ENCODE results near the gene NOX3.

The NOX3 gene

DNA sequence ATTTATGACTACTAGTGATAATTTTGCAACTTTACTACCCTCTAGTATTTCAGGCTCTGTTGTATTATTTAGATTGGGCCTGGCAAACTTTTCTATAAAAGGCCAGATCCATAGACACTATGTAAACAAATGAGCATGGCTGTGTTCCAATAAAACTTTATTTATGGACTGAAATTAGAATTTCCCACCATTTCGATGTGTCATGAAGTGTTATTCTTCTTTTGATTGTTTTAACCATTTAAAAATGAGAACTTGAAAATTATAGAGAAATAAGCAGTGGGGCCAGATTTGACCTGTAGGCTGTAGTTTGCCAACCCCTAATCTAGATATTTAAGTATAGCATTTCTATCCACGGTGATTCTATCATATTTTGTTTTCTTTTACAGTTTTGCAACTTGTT, 79.8 kb downstream of the NOX3 start:
- Histone ChIP-seq H3K27ac (ENCODE audit: low read depth, low read length) (no peak overlapping the region), H3K4me3 (ENCODE audit: low read length) (no peak overlapping the region), H3K79me2 (ENCODE audit: control insufficient read depth, low read length) (no peaks in the 10 kb centered on the region), H3K9me3 (ENCODE audit: control insufficient read depth, insufficient read depth, low read length) (peaks cover 10% of the 10 kb centered on the region; the same call in 1 of the 2 replicates), H3F3A (ENCODE audit: control insufficient read depth, insufficient read depth) (no peaks in the 10 kb centered on the region), H4K20me1 (ENCODE audit: control insufficient read depth, insufficient read depth, low read depth, low read length) (no peaks in the 10 kb centered on the region), H3K27me3 (ENCODE audit: control insufficient read depth, low read length) (no peaks in the 10 kb centered on the region), H3K4me1 (ENCODE audit: control insufficient read depth, low read length) (peaks cover 18% of the 10 kb centered on the region), H3K4me2 (ENCODE audit: low read length) (no peak overlapping the region), H3K36me3 (ENCODE audit: control insufficient read depth, low read length) (peaks cover 6% of the 10 kb centered on the region; the same call in 1 of the 2 replicates), H3K9me2 (replicated peaks; ENCODE audit: control insufficient read depth, low read length) (no peaks in the 10 kb centered on the region)
- TF ChIP-seq, protein P1, sequence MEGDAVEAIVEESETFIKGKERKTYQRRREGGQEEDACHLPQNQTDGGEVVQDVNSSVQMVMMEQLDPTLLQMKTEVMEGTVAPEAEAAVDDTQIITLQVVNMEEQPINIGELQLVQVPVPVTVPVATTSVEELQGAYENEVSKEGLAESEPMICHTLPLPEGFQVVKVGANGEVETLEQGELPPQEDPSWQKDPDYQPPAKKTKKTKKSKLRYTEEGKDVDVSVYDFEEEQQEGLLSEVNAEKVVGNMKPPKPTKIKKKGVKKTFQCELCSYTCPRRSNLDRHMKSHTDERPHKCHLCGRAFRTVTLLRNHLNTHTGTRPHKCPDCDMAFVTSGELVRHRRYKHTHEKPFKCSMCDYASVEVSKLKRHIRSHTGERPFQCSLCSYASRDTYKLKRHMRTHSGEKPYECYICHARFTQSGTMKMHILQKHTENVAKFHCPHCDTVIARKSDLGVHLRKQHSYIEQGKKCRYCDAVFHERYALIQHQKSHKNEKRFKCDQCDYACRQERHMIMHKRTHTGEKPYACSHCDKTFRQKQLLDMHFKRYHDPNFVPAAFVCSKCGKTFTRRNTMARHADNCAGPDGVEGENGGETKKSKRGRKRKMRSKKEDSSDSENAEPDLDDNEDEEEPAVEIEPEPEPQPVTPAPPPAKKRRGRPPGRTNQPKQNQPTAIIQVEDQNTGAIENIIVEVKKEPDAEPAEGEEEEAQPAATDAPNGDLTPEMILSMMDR (IDR thresholded peaks at IDR 0.05; ENCODE audit: low read depth, low read length, poor library complexity, severe bottlenecking): no peak
- no peak for TF ChIP-seq EZH2phosphoT487 (IDR thresholded peaks at IDR 0.05; ENCODE audit: borderline replicate concordance, low read length)

DNA sequence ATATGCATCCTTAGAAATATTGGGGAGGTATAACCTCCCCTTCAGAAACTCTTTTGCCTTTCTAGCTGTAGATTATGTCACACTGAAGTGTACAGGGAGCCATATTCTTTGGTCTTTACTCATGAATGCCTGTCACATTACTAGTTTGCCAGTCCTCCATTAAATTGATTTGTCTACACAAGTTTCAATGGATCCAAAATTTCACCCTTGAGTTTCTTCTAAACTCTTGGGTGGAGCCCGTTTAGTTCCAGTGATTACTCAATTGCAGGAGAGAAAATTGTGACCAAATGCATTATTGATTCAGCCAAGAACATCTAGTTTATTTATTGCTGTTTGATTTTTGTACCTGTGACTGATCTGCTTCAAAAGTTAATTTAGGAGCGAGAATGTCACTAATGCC, 81.0 kb downstream of the NOX3 start:
- H3F3A ChIP-seq (ENCODE audit: control insufficient read depth, insufficient read depth): no peaks in the 10 kb centered on the region
- TF ChIP-seq, protein P1 (IDR thresholded peaks at IDR 0.05; ENCODE audit: low read depth, low read length, poor library complexity, severe bottlenecking): no peak
- TF ChIP-seq EZH2phosphoT487 (IDR thresholded peaks at IDR 0.05; ENCODE audit: borderline replicate concordance, low read length): no peak

DNA sequence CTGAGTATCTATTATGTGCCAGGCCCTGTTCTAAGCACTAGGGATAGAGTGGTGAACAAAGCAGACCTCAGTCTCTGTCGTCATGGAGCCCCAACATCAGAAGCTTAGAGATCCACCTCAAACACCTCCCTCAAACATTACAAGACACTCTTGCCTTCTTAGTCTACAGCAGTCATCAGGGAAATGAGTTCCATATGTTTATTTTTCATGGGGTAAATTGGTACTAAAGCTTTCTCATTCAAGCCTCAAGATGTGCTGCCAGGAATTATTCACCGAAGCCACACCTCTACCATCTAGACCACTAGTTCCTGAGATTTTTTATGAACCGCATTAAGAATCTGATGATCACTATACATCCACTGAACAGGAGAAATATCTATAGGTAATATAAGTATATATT, 82.4 kb downstream of the NOX3 start:
- H3K27me3 ChIP-seq (ENCODE audit: control insufficient read depth, low read length): no peaks in the 10 kb centered on the region
- peaks cover 8% of the 10 kb centered on the region for H3K4me1 ChIP-seq (ENCODE audit: control insufficient read depth, low read length)
- H3K4me2 ChIP-seq (ENCODE audit: low read length): no peak overlapping the region
- no peaks in the 10 kb centered on the region for H3F3A ChIP-seq (ENCODE audit: control insufficient read depth, insufficient read depth)
- no peaks in the 10 kb centered on the region for H3K9me2 ChIP-seq (replicated peaks; ENCODE audit: control insufficient read depth, low read length)
- TF ChIP-seq, protein P1 (IDR thresholded peaks at IDR 0.05; ENCODE audit: low read depth, low read length, poor library complexity, severe bottlenecking): no peak
- TF ChIP-seq EZH2phosphoT487 (IDR thresholded peaks at IDR 0.05; ENCODE audit: borderline replicate concordance, low read length): no peak
- H3K27ac ChIP-seq (ENCODE audit: low read depth, low read length): no peak overlapping the region
- H3K9me3 ChIP-seq (ENCODE audit: control insufficient read depth, insufficient read depth, low read length): peaks cover 8% of the 10 kb centered on the region; the same call in 1 of the 2 replicates
- H3K36me3 ChIP-seq (ENCODE audit: control insufficient read depth, low read length): peaks cover 6% of the 10 kb centered on the region; the same call in 1 of the 2 replicates
- H3K4me3 ChIP-seq (ENCODE audit: low read length): no peak overlapping the region
- no peaks in the 10 kb centered on the region for H4K20me1 ChIP-seq (ENCODE audit: control insufficient read depth, insufficient read depth, low read depth, low read length)
- H3K79me2 ChIP-seq (ENCODE audit: control insufficient read depth, low read length): no peaks in the 10 kb centered on the region

More for the DNA sequence above, 81.0 kb downstream of the NOX3 start:
- Histone ChIP-seq H3K4me3 (ENCODE audit: low read length) (no peak overlapping the region), H3K4me2 (ENCODE audit: low read length) (no peak overlapping the region), H3K9me3 (ENCODE audit: control insufficient read depth, insufficient read depth, low read length) (peaks cover 10% of the 10 kb centered on the region; the same call in 1 of the 2 replicates), H3K4me1 (ENCODE audit: control insufficient read depth, low read length) (peaks cover 17% of the 10 kb centered on the region), H3K27me3 (ENCODE audit: control insufficient read depth, low read length) (no peaks in the 10 kb centered on the region), H3K9me2 (replicated peaks; ENCODE audit: control insufficient read depth, low read length) (no peaks in the 10 kb centered on the region), H3K36me3 (ENCODE audit: control insufficient read depth, low read length) (peaks cover 6% of the 10 kb centered on the region; the same call in 1 of the 2 replicates), H3K79me2 (ENCODE audit: control insufficient read depth, low read length) (no peaks in the 10 kb centered on the region), H4K20me1 (ENCODE audit: control insufficient read depth, insufficient read depth, low read depth, low read length) (no peaks in the 10 kb centered on the region), H3K27ac (ENCODE audit: low read depth, low read length) (no peak overlapping the region)

All from DOHH2 (cell line).